ENCODE results near the gene GRM7. TPM values are rescaled to one million over a fixed set of nuclear protein-coding genes. Genes with fewer than 3 reads are reported as not detected.

The GRM7 gene
- polyA plus RNA-seq, 1 donor from 2014 or later, result 23.8 TPM

GRCh38 chr3:7193269-7193668 is 332.4 kb downstream of the GRM7 start:
- Histone ChIP-seq H3K9ac (ENCODE audit: low read length) (no peak overlapping the region), H3K27ac (ENCODE audit: low read length) (no peak overlapping the region), H3F3A (ENCODE audit: insufficient read depth, low read length, poor library complexity, severe bottlenecking) (no peaks in the 10 kb centered on the region), H3K4me2 (ENCODE audit: low read length) (no peak overlapping the region), H3K9me3 (ENCODE audit: low read length) (no peaks in the 10 kb centered on the region), H2AFZ (ENCODE audit: low read depth, low read length) (no peak overlapping the region), H4K20me1 (ENCODE audit: insufficient read depth) (no peaks in the 10 kb centered on the region), H3K9me2 (ENCODE audit: insufficient read depth, low read length) (no peaks in the 10 kb centered on the region), H3K36me3 (ENCODE audit: insufficient read depth, low read length) (no peaks in the 10 kb centered on the region), H3K27me3 (ENCODE audit: insufficient read depth, low read depth, low read length) (no peaks in the 10 kb centered on the region), H3K4me3 (ENCODE audit: low read length) (no peak overlapping the region), H3K79me2 (replicated peaks; ENCODE audit: insufficient read depth, low read length) (no peaks in the 10 kb centered on the region)
- TF ChIP-seq, protein P1, sequence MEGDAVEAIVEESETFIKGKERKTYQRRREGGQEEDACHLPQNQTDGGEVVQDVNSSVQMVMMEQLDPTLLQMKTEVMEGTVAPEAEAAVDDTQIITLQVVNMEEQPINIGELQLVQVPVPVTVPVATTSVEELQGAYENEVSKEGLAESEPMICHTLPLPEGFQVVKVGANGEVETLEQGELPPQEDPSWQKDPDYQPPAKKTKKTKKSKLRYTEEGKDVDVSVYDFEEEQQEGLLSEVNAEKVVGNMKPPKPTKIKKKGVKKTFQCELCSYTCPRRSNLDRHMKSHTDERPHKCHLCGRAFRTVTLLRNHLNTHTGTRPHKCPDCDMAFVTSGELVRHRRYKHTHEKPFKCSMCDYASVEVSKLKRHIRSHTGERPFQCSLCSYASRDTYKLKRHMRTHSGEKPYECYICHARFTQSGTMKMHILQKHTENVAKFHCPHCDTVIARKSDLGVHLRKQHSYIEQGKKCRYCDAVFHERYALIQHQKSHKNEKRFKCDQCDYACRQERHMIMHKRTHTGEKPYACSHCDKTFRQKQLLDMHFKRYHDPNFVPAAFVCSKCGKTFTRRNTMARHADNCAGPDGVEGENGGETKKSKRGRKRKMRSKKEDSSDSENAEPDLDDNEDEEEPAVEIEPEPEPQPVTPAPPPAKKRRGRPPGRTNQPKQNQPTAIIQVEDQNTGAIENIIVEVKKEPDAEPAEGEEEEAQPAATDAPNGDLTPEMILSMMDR (IDR thresholded peaks at IDR 0.05; ENCODE audit: poor library complexity, severe bottlenecking), result no peak
- TF ChIP-seq EZH2 (IDR thresholded peaks at IDR 0.05; ENCODE audit: borderline replicate concordance, insufficient read depth, low read length, poor library complexity, severe bottlenecking) (no peak), TAF1 (IDR thresholded peaks at IDR 0.05; ENCODE audit: low read depth) (no peak), SMC3 (conservative IDR thresholded peaks at IDR 0.05; ENCODE audit: poor library complexity) (no peak), RAD21 (conservative IDR thresholded peaks at IDR 0.05) (no peak), EP300 (conservative IDR thresholded peaks at IDR 0.05; ENCODE audit: poor library complexity, severe bottlenecking) (no peak), POLR2AphosphoS5 (IDR thresholded peaks at IDR 0.05) (no peak)
- TF ChIP-seq, protein P2, sequence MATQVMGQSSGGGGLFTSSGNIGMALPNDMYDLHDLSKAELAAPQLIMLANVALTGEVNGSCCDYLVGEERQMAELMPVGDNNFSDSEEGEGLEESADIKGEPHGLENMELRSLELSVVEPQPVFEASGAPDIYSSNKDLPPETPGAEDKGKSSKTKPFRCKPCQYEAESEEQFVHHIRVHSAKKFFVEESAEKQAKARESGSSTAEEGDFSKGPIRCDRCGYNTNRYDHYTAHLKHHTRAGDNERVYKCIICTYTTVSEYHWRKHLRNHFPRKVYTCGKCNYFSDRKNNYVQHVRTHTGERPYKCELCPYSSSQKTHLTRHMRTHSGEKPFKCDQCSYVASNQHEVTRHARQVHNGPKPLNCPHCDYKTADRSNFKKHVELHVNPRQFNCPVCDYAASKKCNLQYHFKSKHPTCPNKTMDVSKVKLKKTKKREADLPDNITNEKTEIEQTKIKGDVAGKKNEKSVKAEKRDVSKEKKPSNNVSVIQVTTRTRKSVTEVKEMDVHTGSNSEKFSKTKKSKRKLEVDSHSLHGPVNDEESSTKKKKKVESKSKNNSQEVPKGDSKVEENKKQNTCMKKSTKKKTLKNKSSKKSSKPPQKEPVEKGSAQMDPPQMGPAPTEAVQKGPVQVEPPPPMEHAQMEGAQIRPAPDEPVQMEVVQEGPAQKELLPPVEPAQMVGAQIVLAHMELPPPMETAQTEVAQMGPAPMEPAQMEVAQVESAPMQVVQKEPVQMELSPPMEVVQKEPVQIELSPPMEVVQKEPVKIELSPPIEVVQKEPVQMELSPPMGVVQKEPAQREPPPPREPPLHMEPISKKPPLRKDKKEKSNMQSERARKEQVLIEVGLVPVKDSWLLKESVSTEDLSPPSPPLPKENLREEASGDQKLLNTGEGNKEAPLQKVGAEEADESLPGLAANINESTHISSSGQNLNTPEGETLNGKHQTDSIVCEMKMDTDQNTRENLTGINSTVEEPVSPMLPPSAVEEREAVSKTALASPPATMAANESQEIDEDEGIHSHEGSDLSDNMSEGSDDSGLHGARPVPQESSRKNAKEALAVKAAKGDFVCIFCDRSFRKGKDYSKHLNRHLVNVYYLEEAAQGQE (IDR thresholded peaks at IDR 0.05; ENCODE audit: borderline replicate concordance), result no peak

GRCh38 chr3:7194071-7194835 is 333.3 kb downstream of the GRM7 start:
- H3K27ac ChIP-seq (ENCODE audit: low read length), result no peak overlapping the region
- H3K27me3 ChIP-seq (ENCODE audit: insufficient read depth, low read depth, low read length), result no peaks in the 10 kb centered on the region
- H3K79me2 ChIP-seq (replicated peaks; ENCODE audit: insufficient read depth, low read length), result no peaks in the 10 kb centered on the region
- no peak overlapping the region for H3K4me3 ChIP-seq (ENCODE audit: low read length)
- no peak overlapping the region for H3K9ac ChIP-seq (ENCODE audit: low read length)
- no peaks in the 10 kb centered on the region for H4K20me1 ChIP-seq (ENCODE audit: insufficient read depth)
- H3K4me2 ChIP-seq (ENCODE audit: low read length), result no peak overlapping the region
- no peak for TF ChIP-seq RAD21 (conservative IDR thresholded peaks at IDR 0.05)
- TF ChIP-seq MXI1 (conservative IDR thresholded peaks at IDR 0.05; ENCODE audit: poor library complexity, severe bottlenecking), result no peak
- TF ChIP-seq EZH2 (IDR thresholded peaks at IDR 0.05; ENCODE audit: borderline replicate concordance, insufficient read depth, low read length, poor library complexity, severe bottlenecking), result no peak
- TF ChIP-seq EP300 (conservative IDR thresholded peaks at IDR 0.05; ENCODE audit: poor library complexity, severe bottlenecking), result no peak
- TF ChIP-seq SMC3 (conservative IDR thresholded peaks at IDR 0.05; ENCODE audit: poor library complexity), result no peak
- TF ChIP-seq TAF1 (IDR thresholded peaks at IDR 0.05; ENCODE audit: low read depth), result no peak
- TF ChIP-seq, protein P2 (IDR thresholded peaks at IDR 0.05; ENCODE audit: borderline replicate concordance), result no peak
- no peak for TF ChIP-seq POLR2AphosphoS5 (IDR thresholded peaks at IDR 0.05)
- TF ChIP-seq, protein P1 (IDR thresholded peaks at IDR 0.05; ENCODE audit: poor library complexity, severe bottlenecking), result no peak
- H3F3A ChIP-seq (ENCODE audit: insufficient read depth, low read length, poor library complexity, severe bottlenecking), result no peaks in the 10 kb centered on the region
- no peaks in the 10 kb centered on the region for H3K9me2 ChIP-seq (ENCODE audit: insufficient read depth, low read length)
- H3K9me3 ChIP-seq (ENCODE audit: low read length), result no peaks in the 10 kb centered on the region
- H3K36me3 ChIP-seq (ENCODE audit: insufficient read depth, low read length), result no peaks in the 10 kb centered on the region
- H2AFZ ChIP-seq (ENCODE audit: low read depth, low read length), result no peak overlapping the region
